SK-N-DZ (cell line): ENCODE data around the gene MASP1. TPM values are rescaled to one million over a fixed set of nuclear protein-coding genes. Genes with fewer than 3 reads are reported as not detected.

ENCODE experiments used
- DNase-seq: peaks from one replicate; pipeline ENCODE4 v3.0.0-alpha.2; 2015; ENCODE audit warnings: low spot score
- polyA plus RNA-seq, 2 experiments: library from polyadenylated mRNA; depleted of rRNA; stranded (reverse); fragments of >200 nt; gene quantifications; 2 replicates each; pipeline ENCODE4 v1.2.3, GENCODE V29; 2014

The MASP1 gene
- polyA plus RNA-seq (2014; cell fraction: cytosol; rRNA removed) = not detected in 2 replicates
- polyA plus RNA-seq (2014; cell fraction: nucleus; rRNA removed) = not detected in 2 replicates

DNA sequence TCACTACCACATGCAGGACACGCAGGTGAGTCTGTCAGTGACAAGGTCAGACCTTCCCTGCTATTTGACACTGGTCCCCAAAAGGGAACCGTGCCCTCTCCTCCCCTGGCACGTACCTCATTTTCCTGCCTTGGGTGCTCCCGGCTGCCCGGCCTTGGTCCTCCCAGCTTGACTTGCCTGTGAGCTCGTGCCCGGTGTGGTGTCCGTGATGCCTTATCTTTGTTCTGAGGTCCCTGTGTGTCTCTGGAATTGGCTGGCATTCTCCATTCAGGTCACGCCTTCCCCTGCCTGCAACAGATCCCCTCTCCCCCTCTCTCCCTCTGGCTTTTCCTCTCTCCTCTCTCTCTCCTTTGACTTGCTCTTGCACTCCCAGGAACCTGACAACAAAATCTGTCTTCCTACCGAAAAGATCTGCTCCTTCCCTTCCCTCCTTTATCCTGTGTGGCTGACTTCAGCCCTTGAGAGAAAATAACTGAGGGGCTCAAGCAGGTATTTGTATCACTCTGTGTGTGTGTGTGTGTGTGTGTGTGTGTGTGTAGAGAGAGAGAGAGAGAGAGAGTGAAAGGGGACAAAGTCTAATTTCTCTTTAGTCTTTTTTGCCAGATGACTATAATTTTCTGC is at the start of gene MASP1:
Gene MASP1 (minus strand): TSS at position 226 of the 621 bp plus-strand sequence. CDS start 105 bp downstream, at position 121.
- peak; percentile 7 for DNase-seq

- no peak for DNase-seq
These were observed 49.0 kb upstream of the MASP1 start for GRCh38 chr3:187340578-187340977.

DNA sequence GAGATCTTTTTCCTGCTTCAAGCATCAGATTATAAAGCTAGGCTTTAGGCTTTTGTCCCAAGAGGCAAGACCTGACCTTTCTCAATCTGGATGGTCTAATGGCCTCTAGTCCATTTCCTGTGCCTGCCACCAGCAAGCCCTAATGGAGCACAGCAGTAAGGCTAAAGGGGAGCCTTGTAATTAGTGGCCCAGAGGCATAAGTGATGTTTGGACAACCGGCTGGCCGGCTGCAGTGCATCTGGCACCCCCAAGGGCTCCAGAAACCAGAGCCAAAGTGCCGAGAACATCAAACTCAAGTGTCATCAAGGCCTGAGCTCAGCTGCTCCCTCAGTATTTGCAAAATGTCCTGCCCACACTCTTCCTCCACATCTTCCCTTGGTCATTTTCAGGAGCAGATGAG is 44.8 kb upstream of the MASP1 start:
- DNase-seq = no peak

DNA sequence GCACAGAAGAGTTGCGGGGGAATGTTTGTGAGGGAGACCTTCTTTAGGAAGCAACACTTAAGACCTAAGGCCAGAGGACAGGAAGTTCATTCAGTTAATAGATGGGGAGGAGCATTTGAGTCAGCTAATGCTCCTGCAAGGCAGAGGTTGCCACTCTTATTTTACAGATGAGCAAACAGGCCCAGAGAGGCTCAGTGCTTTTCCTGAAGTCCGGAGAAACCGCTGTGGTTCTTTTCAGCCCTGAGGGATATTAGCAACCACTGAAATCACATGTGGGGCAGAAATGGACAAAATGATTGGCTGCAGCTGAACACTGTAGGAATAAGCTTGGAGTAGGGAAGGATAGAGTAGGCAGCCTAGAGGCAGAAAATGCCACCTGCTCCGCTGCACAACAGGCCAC is 43.4 kb upstream of the MASP1 start:
- no peak for DNase-seq

- DNase-seq = no peak
These were observed 37.2 kb upstream of the MASP1 start for GRCh38 chr3:187328691-187329090.

- no peak for DNase-seq
These were observed 36.3 kb upstream of the MASP1 start for GRCh38 chr3:187327845-187328244.

DNA sequence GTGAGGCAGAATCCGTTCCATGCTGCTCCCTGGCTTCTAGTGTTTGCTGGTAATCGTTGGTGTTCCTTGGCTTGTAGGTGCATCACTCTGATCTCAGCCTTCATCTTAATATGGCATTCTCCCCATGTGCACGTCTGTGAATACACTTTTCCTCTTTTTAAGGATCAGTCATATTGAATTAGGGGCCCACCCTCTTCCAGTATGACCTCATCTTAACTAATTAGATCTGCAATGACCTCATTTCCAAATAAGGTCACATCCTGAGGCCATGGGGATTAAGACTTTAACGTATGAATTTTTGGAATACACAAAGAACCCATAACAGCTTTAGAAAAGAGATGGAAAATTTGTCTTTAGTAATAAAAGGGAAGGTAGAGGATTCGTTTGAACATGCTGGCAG is 34.1 kb upstream of the MASP1 start:
- peak; percentile 22 for DNase-seq

- no peak for DNase-seq
These were observed 31.6 kb upstream of the MASP1 start for GRCh38 chr3:187323091-187323490.

GRCh38 chr3:187322291-187322690 is 30.8 kb upstream of the MASP1 start:
- no peak for DNase-seq

GRCh38 chr3:187321766-187322165 is 30.2 kb upstream of the MASP1 start:
- no peak for DNase-seq

DNA sequence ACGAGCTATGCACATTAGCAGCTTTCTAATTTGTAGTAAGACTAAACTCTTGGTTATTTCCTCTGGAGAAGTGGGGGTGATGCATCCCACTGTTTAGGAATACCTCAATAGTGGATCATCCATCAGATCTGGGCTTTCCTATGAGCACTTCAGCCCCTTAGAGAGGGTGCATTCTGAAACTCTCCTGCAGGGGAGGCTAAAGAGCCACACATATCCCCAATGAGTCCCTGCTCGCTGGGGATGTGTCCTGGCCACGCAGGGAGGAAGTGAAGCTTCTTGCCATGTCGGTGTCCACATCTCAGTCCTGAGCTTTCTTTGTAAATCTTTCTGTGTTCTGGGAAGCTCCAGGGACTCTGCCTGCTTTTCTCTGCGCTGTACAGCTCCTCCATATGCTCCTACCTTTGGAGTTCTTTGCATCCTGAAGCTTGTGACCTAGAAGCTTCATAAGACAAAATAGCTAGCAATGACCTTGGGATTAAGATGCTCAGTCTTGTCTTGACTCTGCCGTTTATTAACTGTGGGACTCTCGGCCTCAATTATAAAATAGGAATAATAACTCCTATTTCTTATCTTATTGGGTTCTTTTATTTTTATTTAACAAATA is 28.3 kb upstream of the MASP1 start:
- peak; percentile 35 for DNase-seq

DNA sequence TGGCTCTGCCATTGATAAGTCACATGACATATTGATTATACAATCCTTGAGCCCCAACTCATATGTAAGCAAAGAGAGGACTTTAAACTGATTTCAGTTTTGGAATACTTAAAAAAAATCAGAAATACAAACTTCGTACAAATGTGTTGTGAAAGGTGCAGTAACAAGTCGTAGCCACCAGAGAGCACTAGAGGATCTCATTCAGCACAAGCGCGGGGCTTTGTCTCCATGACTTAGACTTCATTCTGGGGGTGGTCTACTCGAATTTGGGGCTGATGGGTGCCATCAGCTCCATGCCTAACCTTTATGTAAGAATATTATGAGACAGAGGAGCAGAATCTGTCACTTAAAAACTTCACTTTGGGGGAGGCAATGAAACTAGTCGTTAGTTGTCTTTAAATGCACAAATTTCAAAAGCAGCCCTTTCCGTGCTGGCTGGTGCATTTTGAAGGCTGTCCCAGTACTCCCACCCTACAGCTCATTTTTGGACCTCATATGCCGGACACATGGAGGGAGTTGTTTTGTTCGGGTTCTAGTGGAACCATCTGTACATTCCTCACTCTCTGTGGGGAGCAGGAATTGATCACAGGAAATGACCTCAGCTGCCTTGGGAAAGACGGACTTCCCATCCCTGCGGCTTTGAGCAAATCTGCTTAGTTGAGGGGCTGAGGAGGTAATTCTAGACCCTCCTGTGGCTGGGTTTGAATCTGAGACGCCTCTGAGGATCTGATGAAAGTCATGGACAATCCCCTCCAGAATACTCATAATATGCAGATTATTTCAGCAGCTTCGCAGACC is 27.5 kb upstream of the MASP1 start:
- peak; percentile 53 for DNase-seq

- no peak for DNase-seq
These were observed 24.3 kb upstream of the MASP1 start for GRCh38 chr3:187315872-187316271.

DNA sequence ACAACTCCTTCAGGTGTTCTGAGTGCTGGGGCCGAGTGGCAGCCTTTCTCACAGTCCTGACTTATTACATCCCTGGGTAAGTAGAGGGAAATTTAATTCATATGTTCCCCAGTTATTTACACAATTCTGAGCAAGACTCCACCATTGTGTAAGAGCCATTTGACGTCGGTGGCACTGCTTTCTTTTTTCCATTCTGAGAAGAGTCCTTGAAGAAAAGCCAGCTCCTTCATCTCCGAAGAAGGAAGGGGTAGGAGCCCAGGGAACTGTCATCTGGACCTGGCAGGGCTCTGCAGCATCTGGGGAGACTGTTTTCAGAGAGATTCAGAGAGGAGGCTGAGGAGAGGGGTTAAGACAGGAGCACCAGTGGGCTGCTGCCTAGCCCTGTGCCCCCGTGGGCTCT is 22.6 kb upstream of the MASP1 start:
- DNase-seq = no peak

- DNase-seq = no peak
These were observed 19.5 kb upstream of the MASP1 start for GRCh38 chr3:187310954-187311470.

DNA sequence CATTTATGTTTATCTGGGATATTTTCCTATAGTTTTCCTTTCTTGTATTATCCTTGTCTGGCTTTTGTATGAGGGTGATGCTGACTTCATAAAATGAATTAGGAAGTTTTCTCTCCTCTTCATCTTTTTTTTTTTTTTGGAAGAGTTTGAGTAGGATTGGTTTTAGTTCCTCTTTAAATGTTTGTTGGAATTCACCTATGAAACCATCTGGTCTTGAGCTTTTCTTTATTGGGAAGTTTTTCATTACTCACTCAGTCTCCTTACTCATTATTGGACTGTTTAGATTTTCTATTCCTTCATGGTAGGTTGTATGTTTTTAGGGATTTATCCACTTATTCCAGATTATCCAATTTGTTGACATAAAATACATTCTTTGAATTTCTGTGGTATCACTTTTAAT is 18.7 kb upstream of the MASP1 start:
- DNase-seq = no peak

GRCh38 chr3:187305881-187306280 is 14.3 kb upstream of the MASP1 start:
- DNase-seq = no peak

DNA sequence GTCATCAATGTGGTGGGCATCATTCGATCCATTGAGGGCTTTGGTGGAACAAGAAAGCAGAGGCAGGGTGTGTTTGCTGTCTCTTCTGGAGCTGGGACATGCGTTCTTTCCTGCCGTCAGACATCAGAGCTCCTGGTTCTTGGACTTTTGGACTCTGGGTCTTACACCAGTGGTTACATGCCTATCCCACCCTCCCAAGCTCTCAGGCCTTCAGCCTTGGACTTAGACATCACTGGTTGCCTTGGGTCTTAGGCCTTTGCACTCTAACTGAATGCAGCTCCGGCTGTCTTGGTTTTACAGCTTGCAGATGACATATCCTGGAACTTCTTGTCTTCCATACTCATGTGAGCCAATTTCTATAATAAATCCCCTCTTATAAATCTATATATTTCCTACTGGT is 8.1 kb upstream of the MASP1 start:
- DNase-seq = no peak

- no peak for DNase-seq
These were observed 5.4 kb upstream of the MASP1 start for GRCh38 chr3:187296911-187297310.

DNA sequence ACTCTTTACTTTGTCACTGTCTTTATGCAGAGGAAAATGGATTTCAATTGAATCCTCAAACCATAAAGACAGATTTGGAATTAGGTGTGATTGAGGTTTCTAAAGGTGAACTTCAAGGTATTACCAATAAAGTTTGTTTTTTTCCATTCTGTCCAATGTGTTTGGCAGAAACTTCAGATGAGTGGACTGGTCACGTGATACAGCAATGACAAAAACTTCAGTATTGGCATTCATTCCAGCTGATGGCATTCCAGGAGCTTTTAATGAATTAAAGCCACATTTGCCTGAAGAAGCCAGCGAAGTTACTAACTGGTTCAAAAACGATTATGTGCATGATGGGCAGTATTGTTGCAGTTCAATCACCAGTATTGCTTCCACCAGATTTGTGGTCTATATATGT is 4.5 kb upstream of the MASP1 start:
- no peak for DNase-seq

GRCh38 chr3:187295316-187296034 is 3.9 kb upstream of the MASP1 start:
- no peak for DNase-seq
